HG03097 (cell line): ENCODE measurements around the gene GGT5.
"Not testable (repeated sequence)": the region's sequence is repeated elsewhere in the genome, so short reads cannot be mapped to it uniquely, and the experiment has no call there.

Experiments
- ATAC-seq: cut with Tn5 transposase; IDR thresholded peaks from one replicate; pipeline ENCODE4 v1.9.1; 2021; ENCODE audit not compliant: unreplicated experiment, low FRiP score

GGT5 gene

DNA sequence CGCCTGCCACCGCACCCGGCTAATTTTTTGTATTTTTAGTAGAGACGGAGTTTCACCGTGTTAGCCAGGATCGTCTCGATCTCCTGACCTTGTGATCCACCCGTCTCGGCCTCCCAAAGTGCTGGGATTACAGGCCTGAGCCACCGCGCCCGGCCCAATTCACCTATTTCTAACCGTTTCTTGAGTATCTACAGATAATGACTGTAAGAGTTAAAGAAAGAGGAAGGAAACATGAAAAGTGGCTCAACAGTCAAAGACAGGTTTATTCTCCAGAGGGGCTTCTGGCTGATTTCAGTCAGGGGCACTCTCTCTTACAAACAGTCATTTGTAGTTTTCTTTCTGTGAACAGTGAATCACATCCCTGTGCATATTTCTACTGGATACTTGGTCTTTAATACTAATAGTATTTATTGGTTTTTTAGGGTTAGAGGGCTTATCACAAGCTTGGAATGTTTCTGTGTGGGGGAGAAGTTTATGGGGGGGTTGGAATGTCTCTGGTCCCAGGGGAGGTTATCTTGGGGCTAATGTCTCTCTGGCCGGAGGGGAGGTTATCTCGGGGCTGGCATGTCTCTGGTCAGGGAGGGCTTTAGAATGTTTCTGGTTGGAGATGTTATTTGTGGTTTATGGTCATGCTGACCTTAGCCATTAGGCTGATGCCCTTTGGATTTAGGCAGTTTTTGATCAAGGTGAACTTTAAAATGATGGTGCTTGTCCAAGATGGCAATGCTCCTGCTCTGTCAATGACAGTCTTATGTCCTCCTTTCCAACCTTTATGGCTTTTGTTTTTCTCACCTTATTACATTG, 38.2 kb downstream of the GGT5 start:
- not testable (repeated sequence) for ATAC-seq

DNA sequence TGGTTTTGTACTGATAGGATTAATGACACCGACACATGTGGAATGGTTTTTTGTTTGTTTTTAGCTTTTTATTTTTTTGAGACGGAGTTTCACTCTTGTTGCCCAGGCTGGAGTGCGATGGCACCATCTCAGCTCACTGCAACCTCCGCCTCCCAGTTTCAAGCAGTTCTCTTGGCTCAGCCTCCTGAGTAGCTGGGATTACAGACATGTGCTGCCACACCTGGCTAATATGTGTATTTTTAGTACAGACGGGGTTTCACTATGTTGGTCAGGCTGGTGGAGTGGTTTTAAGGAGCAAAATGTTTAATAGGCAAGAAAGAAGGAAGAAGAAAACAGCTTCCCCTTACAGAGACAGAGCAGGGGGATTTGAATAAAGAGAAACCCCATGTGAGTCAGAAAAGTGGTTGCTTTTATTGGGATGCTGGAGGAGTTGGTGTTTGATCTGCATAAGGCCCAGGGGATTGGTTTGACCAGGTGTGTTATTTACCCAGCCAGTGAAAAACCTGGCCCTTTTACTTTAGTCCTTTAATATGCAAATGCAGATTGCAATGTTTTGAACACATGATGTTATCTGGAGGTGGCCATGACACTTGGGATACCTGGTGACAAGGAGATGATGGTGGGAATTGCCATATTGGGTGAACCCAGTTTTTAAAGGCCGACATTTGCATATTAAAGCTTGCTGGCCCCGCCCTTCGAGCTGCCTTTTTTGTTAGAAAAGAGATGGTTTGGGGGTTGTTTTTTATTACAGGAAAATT, 39.3 kb downstream of the GGT5 start:
- no peak for ATAC-seq

DNA sequence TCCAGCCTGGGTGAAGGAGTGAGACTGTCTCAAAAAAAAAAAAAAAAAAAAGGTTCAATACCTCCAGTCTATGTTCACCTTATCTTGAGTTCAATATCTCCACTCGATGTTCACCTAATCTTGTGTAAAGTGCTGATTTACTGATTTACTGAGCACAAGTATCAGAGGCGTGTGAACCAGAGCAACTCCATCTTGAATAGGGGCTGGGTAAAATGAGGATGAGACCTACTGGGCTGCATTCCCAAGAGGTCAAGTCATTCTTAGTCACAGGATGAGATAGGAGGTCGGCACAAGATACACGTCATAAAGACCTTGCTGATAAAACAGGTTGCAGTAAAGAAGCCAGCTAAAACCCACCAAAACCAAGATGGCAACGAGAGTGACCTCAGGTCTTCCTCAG, 41.0 kb downstream of the GGT5 start:
- not testable (repeated sequence) for ATAC-seq

DNA sequence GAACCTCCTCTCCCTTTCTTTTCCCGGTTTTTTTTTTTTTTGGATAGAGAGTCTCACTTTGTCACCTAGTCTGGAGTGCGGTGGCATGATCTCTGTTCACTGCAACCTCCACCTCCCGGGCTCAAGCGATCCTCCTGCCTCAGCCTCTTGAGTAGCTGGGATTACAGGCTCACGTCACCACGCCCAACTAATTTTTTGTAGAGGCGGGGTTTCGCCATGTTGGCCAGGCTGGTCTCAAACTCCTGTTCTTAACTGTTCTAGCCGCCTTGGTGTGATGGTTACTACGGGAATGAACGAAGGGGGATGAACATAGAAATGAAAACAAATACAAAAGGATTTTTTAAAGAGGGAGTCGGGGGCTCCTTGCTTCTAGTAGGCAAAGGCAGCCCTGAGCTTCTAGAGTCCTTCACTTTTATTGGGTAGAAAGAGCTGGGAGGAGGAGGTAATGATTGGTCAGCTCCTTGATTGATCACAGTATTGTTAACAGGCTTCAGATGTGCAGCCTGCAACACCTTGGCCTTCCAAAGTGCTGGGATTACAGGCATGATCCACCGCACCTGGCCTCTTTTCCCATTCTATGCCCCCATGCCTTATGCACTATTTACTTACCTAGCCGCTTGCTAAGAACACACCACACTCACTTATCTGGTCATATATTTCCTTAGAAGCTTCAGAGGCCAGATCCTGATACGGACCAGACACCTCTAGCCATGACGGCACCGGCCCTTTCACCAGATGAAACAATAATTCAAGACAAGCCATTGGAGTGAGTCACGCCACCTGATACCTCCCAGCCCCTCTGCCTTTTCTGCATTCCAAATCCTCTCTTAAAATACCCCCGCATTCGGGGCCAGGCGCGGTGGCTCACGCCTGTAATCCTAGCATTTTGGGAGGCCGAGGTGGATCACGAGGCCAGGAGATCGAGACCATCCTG, 42.9 kb downstream of the GGT5 start:
- no peak for ATAC-seq

GRCh38 chr22:24200619-24201212, 44.2 kb downstream of the GGT5 start:
- no peak for ATAC-seq

DNA sequence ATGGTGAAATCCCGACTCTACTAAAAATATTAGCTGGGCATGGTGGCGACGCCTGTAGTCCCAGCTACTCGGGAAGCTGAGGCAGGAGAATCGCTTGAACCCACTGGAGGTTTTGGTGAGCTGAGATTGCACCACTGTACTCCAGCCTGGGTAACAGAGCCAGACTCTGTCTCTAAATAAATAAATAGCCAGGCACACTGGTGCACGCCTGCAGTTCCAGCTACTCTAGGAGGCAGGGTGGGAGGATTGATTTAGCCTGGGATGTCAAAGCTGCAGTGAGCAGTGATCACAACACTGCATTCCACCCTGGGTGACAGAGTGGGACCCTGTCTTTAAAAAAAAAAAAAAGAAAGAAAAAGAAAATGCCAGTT, 46.2 kb downstream of the GGT5 start:
- ATAC-seq = no peak

- ATAC-seq = no peak
These were observed 53.0 kb downstream of the GGT5 start for GRCh38 chr22:24191893-24192292.

GRCh38 chr22:24191381-24191841, 53.5 kb downstream of the GGT5 start:
- ATAC-seq = no peak

DNA sequence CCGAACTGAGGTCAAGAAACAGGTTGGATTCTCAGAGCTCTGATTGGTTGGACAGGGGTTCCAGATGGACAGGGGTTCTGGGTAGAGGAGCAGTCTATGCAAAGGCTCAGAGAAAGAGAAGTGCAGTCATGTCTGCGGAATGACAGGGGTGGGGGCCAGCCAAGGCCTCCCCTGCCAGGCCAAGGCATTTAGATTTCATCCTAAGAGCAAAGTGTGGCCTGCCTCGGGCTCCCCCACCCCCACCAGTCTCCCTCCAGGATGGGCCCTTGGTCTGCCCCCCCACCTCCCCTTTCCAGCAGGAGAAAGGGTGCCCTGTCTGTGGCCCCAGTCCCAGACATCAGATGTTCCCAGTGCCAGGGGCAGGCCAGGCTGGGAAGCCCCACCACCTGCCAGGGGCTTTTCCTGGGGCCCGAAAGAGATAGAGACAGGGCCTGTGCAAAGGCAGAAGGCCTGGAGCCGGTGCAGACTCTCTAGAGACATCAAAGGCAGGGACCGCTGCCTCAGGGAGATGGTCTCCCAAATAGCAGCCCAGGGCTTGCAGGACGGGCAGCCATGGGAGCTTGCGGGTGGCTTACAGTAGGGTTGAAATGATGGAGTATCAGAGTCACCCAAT, 54.2 kb downstream of the GGT5 start:
- no peak for ATAC-seq

DNA sequence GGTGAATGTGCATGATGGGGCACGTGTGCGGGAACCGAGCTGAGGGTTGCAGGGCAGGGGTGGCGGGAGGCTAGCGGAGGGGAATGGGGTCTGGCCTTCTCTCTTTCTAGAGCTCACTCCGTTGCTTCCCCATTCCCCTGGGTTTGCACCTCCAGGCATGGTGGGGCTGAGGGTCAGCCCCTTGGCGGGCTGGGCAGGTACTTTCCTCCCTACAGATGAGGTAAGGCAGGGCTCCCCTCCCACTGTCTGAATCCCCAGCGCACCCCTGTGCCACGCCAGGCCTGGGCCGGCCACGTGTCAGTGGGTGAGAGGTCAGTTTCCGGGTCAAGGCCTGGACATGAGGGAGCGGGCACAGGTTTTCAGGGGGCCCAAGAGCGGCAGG, 54.7 kb downstream of the GGT5 start:
- no peak for ATAC-seq

DNA sequence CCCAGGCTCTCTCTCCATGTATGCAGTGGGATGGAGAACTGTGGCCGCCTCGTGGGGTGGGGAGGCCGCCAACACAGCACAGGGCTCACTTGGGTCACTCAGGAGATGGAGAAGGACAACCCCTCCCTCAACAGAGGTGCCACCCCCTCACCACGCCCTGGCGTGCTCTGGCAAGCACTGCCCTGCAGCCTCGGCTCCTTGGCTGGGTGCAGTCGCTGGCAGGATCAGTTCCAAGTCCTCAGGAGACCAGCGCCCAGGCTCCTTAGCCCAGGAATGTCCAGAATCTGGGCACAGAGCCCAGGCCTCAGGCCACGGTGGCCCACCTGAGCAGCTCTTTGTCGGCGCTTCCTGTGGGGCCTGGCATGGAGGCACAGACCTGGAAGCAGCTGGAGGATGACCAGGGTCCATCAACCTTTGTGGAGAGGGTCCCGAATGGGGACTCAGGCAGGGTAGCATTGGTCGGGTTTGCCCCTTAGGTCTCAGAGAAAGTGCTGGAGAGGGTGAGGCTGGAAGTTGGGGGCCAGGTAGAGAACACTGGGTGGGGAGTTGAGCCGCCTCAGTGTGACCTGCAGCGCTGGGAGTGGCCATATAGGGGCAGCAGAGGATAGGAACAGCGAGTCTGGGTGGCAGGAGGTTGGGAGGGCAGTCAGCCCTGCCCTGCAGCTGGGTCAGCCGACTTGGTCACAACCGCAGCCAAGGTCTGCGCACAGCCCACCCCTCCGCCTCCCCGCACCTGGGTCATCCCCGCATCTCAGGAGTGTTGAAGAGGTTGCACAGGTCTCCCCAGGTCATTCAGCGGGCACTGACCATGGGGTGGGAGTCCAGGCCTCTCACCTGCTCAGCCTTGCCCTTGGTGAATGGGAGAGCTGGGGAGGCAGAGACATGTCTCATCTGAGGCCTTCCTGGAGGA, 55.4 kb downstream of the GGT5 start:
- no peak for ATAC-seq

DNA sequence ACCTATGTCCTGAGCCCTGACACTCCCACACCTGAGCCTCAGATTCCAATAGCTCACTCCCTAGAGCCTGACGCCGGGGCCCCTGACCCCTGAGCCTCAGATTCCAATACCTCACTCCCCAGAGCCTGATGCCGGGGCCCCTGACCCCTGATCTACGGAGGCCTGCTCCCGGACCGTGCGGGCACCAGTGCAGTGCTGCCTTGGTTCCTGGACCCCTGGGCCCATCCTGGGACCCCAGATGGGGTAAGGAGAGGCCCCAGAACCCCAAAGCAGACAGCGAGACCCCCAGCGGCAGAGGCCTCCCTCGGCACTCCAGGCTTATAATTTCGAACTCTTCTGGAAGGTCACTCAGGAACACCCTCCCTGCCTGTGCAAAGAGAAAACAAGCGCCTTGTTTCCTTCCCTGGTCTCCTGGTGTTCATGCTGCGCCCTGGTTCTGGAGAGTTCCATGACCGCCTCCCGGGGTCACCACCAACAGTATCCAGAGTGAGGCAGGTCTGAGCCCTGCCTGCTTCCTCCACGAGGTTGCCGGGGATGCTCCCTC, 56.1 kb downstream of the GGT5 start:
- no peak for ATAC-seq

- no peak for ATAC-seq
These were observed 56.9 kb downstream of the GGT5 start for GRCh38 chr22:24187731-24188644.

- ATAC-seq = no peak
These were observed 57.8 kb downstream of the GGT5 start for GRCh38 chr22:24186892-24187670.

- no peak for ATAC-seq
These were observed 58.5 kb downstream of the GGT5 start for GRCh38 chr22:24186352-24186740.

DNA sequence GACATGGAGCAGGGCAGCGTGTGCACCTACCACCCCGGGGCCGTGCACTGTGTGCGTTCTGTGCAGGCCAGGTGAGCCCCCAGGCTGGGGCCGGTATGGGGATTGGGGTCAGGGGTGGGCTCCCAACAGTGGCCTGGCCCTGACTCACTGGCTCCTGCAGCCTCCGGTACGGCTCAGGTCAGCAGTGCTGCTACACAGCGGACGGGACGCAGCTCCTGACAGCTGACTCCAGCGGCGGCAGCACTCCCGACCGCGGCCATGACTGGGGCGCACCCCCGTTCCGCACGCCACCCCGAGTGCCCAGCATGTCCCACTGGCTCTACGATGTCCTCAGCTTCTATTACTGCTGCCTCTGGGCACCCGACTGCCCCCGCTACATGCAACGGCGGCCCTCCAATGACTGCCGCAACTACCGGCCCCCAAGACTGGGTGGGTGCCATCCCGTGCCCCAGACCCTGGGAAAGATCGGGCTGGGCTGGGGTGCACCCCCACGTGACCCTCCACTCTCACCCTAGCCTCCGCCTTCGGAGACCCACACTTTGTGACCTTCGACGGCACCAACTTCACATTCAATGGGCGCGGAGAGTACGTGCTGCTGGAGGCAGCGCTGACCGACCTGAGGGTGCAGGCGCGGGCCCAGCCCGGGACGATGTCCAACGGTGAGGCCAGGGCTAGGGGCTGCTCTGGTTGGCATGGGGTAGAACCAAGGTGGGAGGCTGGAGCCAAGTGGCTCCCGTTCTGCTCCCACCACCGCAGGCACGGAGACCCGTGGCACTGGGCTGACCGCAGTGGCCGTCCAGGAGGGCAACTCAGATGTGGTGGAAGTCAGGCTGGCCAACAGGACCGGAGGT, 59.2 kb downstream of the GGT5 start:
- ATAC-seq = no peak
